Measurements from ENCODE around the gene SSTR5.

DNA sequence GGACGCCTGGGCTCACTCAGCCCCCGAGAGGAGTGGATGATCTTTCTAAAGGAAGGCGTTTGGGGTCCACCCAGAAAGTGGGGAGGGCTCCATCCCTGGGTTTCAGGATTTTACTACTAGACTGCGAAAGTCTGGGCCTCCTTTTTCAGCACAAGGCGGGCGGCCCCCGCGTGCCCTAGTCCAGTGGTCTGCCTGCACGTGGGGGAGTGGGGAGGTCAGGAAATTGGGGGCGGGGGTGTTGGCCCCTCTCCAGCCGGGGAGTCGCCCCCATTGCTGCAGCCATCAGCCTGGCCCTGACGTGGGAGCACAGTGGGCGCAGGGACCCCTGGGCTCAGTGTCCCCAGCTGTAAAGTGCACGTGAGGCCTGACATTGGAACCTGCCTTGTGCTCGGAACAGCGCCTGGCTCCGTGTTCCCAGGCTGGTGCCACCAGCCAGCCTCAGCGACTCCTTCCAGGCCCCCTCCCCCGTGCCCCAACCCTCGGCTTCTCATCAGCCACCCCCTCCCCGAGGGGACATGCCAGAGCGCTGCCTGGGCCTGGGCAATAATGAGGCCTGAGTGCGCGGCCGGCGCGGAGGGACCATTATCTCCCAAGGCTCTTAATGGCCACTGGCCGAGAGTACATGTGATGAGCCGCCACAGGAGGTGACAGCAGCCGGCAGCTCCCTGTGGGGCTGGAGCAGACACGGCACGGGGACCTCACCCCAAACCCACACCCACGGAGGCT is 25.9 kb downstream of the SSTR5 start:
- TF ChIP-seq, protein P1, sequence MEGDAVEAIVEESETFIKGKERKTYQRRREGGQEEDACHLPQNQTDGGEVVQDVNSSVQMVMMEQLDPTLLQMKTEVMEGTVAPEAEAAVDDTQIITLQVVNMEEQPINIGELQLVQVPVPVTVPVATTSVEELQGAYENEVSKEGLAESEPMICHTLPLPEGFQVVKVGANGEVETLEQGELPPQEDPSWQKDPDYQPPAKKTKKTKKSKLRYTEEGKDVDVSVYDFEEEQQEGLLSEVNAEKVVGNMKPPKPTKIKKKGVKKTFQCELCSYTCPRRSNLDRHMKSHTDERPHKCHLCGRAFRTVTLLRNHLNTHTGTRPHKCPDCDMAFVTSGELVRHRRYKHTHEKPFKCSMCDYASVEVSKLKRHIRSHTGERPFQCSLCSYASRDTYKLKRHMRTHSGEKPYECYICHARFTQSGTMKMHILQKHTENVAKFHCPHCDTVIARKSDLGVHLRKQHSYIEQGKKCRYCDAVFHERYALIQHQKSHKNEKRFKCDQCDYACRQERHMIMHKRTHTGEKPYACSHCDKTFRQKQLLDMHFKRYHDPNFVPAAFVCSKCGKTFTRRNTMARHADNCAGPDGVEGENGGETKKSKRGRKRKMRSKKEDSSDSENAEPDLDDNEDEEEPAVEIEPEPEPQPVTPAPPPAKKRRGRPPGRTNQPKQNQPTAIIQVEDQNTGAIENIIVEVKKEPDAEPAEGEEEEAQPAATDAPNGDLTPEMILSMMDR (IDR thresholded peaks at IDR 0.05; ENCODE audit: low read length): no peak
- TF ChIP-seq EZH2 (optimal IDR thresholded peaks at IDR 0.05; ENCODE audit: low read depth, low read length): no peak
